HG03520 (cell line): ENCODE measurements around the gene PARD3B.

Experiments used
- ATAC-seq: cut with Tn5 transposase; IDR thresholded peaks from one replicate; pipeline ENCODE4 v1.9.1; 2021; ENCODE audit warnings: mild to moderate bottlenecking, moderate library complexity; ENCODE audit not compliant: unreplicated experiment

PARD3B gene

DNA sequence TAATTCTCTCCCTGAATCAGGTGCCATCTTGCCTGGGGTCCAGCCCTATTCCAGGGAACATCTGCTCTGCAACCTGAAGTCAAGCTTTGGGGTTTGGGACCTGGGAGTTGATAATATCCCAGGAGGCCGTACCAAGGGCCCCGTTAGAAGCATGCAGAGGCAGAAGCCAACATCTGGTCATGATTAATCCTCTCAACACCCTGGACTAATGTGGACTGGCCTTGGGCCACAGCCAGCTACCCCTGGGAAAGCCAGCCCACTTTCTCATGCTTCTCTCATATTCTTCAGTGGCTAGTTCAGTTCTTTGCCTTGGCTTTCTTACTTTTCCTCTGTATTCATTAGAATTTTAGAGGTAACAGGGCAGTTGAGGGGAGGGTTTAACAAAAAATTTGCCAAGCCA, 621.5 kb downstream of the PARD3B start:
- ATAC-seq = no peak

GRCh38 chr2:205169012-205169411, 623.7 kb downstream of the PARD3B start:
- no peak for ATAC-seq

DNA sequence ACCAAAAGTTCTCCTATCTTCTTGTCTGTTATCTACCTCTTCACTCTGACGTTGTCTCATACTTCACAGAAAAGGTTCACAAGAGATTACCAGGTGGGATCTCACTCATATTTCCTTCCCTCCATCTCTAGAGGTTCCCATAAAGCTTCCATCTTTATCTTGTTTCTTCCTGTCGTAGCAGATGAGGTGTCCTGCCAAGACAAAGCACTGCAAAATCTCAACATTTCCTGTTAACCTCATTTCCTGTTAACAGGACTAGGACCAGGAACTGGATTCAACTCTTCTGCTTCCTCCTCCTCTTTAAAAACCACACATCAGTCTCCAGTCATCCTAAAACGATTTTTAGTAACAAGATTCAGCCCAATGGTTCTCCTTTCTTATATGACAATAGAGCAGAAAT, 624.2 kb downstream of the PARD3B start:
- no peak for ATAC-seq

DNA sequence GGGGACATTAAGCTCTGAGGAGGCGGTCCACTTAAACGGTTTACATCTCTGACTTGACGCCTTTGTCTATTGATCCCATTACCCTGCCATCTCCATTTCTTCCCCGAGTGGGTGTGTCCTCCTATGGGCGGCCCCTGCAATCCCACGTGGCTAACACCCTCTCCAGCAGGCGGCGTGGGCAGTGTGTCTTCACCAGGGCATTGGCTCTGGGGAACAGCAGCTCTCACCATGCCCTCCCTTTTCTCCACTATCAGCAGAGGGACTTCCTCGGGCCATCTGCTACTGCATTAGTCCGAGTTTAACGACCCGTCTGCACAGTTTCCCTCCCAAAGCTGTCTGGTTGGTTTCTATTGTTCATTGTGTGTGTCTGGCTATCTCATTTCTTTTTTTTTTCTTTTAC, 625.1 kb downstream of the PARD3B start:
- no peak for ATAC-seq

DNA sequence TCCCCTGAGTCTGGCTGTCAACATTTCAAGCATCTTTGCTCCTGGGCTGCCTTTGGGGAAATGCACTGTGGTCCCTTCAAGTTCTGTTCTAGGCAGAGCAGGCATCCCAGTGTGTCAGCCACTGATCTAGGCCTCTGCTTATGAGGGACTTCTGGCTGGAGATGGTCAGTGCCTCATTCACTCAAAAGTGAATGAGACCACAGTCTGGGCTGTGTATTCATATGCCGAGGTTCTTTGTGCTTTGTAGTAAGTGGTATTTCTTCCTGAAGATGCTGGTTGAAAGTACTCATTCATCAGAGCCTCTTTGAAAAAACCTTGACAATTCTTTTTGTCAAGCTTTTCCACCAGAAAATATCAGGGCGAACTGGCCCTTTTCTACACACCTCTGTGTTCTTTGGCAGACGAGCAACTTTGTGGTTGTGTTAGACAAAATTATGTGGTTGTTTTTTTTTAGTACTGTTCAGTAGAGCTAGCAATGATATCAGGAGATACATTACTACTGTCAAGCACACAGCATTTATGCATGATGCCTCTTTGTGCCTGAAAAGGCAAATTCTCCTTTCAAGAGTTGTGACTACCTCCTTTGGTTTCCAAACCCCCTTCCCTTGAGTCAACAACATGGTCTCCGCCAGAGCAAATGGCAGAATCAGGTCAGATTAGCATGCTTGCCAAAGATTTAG, 626.1 kb downstream of the PARD3B start:
- no peak for ATAC-seq

DNA sequence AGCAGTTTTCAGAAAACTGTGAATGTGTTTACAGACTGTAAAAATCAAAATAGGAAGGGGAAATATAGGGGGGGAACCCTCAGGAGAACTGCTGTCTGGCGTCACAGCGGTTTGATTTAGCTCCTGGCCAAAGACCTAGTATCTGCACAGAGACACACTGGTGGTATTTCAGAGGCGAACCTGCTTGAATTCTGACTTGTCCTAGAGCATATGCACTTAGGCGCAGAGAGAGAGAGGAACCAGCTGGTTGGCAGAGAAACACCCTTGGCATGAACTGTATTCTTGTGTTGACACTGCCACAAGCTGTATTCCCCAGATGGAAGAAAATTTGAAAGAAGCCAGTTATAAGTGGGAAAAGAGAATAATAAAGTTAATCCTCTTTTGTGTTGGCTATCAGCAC, 630.6 kb downstream of the PARD3B start:
- ATAC-seq = no peak

DNA sequence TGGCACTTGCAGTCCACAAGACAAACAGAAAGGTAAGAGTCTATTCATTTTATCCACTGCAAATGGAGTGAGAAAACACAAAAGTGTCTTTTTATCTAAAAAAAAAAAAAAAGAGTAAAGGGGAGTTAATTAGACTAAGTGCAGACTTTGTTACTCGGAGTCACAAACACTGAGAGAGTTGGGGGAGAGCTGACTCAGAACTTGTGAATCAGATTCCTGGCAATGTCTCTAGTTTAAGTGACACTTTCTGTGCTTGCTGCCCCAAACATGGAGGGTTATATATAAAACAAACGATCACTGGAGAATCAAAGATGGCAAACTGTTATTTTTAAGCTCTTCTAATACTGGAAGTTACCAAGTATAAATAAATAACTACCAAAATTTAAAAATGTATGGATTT, 631.3 kb downstream of the PARD3B start:
- no peak for ATAC-seq

- ATAC-seq = no peak
Measured at GRCh38 chr2:205177546-205177945, 632.3 kb downstream of the PARD3B start.

- ATAC-seq = no peak
Measured at GRCh38 chr2:205180730-205181129, 635.5 kb downstream of the PARD3B start.

DNA sequence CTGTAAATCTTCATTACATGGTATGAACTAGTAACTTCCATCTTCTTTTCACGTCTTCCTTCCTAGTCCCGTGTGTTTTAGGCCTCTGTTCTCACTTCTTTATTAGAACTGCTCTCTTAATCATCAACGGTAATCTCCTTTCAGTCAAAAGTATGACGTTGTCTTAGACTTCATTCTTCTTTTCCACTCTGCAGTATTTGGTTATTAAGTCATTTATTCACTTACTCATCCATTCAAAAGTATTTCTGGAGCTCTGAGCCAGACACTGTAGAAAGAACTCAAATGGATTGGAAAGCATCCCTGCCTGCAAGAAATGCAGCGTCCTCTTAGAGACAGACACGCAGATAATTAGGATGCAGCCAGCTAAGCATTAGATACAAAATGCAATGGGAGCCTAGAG, 642.5 kb downstream of the PARD3B start:
- no peak for ATAC-seq

- ATAC-seq = no peak
Measured at GRCh38 chr2:205188239-205189138, 643.2 kb downstream of the PARD3B start.

DNA sequence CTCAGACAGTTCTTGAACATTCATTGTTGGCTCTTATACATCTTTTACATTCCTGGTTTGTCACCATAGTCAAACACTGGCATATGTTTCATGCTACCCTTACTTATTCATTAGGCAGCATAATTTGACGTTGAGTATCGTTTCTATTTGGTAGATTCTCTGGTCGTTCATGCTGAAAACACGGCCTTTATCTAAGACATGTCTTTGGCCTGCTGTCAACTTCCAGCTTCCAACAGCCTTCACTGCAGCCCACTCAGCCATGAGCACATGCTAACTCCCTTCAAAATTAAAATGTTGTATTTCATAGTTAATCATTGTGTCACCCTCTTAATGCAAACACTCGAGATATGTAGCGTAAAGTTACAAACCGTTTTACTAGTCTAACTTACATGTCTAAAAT, 644.0 kb downstream of the PARD3B start:
- no peak for ATAC-seq

- no peak for ATAC-seq
Measured at GRCh38 chr2:205190528-205190927, 645.3 kb downstream of the PARD3B start.

DNA sequence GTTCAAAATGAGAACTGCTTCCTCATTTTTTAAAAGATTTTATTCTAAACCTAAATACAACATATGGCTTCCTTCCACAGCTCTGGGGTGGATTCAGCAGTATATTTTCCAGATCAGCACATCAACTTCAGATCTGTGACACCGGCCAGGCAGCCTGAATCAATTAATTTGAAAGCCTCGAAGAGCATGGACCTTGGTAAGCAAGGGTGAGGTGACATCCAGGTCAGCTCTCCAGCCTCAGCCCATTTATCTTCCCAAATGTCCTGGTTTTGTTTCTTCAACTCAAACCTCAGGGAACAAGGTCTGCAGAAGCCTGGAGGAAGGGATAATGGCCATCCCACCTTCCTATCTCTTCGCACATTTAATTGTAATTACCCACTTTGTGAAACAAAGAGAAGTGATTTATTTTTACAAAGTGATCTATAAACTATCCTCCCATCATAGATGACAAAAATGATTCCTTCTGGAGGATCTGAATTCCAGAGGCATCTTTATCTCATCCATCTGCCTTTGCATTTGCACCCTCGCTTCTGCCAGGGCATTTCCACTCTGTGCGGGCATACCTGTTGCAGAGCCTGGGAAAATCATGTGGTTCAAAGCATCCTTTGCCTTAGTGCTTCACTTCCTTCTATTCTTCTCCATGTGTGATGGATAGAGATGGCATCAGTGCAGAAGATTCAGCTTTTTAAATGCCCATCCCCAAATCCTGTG, 648.0 kb downstream of the PARD3B start:
- no peak for ATAC-seq

DNA sequence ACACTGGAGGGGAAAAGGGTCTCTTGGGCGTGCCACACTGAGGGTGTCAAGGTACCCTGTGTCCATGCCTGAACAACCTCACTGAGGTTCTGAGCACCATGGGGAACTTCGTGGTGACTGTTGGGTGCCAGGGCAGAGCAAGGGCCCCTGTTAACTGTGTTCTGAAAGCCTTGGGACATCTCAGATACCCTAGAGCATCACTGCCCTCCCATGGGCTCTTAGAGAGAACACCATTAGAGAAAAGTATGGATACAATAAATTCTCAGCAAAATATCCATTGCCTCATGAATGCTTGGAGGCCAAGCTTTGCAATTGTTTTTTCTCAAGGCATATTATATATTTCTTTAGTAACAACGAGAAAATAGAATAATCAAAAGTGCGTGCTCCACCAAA, 648.6 kb downstream of the PARD3B start:
- no peak for ATAC-seq

- ATAC-seq = no peak
Measured at GRCh38 chr2:205197468-205198139, 652.3 kb downstream of the PARD3B start.

- no peak for ATAC-seq
Measured at GRCh38 chr2:205198140-205198525, 652.9 kb downstream of the PARD3B start.

DNA sequence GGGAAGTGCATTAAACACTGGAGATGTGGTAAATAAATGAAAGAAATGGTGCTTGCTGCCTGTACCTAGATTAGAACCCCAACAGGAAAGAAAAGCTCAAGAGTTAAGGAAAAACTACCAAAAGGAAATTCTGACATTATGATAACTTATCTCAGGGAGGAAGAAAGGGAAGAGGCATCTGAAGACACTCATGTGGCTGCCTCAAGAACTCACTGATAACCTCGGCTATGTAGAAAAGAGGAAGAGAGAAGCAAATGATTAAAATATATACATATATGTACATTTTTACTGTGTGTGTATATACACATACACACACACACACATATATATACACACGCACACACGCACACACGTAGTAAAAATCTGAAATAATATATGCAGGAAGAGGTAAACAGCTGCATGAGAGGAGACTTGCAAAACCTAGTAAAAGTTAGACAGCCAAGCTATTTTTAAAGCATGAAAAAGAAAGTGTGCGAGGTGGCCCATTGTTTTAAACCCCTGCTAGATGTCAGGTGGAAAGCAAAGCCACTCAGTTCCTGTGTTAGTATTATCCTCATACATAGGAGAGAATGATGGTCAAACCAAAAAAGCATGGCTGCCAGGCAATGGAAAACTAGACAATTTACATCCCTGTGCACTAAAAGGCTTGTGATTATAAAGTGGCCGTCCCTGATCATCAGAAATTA, 654.0 kb downstream of the PARD3B start:
- ATAC-seq = no peak

GRCh38 chr2:205210494-205210893, 665.2 kb downstream of the PARD3B start:
- no peak for ATAC-seq

GRCh38 chr2:205212357-205212756, 667.1 kb downstream of the PARD3B start:
- no peak for ATAC-seq

DNA sequence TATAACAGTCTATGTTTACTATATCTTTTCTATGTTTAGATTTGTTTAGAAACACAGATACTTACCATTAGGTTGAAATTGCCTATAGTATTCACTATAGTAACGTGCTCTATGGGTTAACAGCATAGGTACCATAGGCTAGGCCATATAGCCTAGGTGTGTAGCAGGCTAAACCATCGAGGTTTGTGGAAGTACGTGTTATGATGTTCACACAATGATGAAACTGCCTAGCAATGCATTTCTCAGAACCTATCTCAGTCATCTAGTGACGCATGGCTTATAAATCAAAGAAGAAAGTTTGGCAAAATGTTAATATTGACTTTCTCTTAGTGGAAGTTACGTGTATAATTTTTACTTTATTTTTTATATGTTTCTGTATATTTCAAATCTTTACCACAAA, 670.8 kb downstream of the PARD3B start:
- ATAC-seq = no peak
